ENCODE results near the gene ROBO1. TPM values are rescaled to one million over a fixed set of nuclear protein-coding genes. Genes with fewer than 3 reads are reported as not detected.

Gene ROBO1
- total RNA-seq, 6 experiments from 2014 or later = 1.1 to 7.2 (median 4.3) TPM

DNA sequence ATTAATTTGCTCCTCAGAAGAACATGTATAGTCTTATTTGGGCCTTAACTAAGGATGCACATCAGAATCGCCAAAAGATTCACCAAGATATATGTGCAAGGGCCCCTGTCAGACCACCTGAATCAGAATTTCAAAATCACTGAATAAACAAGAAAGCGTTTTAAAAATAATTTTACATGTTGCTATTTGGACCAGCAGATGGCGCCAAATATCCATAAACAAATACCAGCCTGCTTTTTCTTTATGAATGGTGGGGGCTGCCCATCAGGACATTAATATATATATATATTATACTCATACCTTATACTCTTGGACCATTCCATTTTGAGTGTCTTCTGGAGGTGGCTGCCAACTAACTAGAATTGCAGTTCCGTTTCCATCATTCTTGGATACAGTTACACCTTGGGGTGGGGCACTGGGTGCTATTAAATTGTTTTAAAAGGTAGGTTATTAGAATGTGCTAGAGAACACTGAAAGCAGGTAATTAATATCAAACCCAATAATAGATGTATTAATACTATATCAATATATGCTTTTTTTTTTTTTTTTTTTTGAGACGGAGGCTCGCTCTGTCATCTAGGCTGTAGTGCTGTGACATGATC is 1108.3 kb downstream of the ROBO1 start:
- intact Hi-C loops (cut with DNase I) = no loop called here
- Histone ChIP-seq H3K27me3 (no peaks in the 10 kb centered on the region), H3K4me1 (no peaks in the 10 kb centered on the region), H3K9me3 (peaks cover 0 to 3% (median 0%) of the 10 kb centered on the region in 4 donors), H3K27ac (no peak overlapping the region), H3K4me3 (no peak overlapping the region), H3K36me3 (no peaks in the 10 kb centered on the region)
- no peak for DNase-seq
- TF ChIP-seq POLR2A (IDR thresholded peaks at IDR 0.05) = no peak
- TF ChIP-seq, protein P1, sequence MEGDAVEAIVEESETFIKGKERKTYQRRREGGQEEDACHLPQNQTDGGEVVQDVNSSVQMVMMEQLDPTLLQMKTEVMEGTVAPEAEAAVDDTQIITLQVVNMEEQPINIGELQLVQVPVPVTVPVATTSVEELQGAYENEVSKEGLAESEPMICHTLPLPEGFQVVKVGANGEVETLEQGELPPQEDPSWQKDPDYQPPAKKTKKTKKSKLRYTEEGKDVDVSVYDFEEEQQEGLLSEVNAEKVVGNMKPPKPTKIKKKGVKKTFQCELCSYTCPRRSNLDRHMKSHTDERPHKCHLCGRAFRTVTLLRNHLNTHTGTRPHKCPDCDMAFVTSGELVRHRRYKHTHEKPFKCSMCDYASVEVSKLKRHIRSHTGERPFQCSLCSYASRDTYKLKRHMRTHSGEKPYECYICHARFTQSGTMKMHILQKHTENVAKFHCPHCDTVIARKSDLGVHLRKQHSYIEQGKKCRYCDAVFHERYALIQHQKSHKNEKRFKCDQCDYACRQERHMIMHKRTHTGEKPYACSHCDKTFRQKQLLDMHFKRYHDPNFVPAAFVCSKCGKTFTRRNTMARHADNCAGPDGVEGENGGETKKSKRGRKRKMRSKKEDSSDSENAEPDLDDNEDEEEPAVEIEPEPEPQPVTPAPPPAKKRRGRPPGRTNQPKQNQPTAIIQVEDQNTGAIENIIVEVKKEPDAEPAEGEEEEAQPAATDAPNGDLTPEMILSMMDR (IDR thresholded peaks at IDR 0.05) = peak; percentile 61 to 73 (median 72)
- ATAC-seq = peak in 3 of 4 donors; percentile 36 to 52 (median 36)
- WGBS (ENCODE audit: insufficient coverage, low coverage, low lambda C conversion rate, missing lambda C conversion rate) = 31% methylated on average over 5 of the region's 6 CpGs

DNA sequence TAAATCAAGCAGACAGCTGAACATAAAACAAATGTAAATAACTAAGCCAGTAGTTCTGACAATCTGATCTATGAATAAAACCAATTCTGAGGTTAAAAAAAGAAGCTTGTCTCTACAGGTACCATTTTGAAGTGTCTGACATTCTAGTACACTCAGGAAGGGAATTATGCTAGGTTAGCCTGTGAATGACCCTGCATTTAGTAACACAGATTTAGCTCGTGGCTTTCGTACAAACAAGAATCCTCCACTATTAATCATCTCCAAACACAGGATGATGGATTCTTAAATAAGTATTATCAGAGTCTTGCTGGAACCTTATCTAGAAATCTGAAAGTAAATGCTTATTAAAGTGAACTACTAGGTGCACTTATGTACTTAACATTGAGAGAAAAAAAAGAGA is 1120.1 kb downstream of the ROBO1 start:
- ATAC-seq = no peak
- intact Hi-C loops (cut with DNase I) = no loop called here

DNA sequence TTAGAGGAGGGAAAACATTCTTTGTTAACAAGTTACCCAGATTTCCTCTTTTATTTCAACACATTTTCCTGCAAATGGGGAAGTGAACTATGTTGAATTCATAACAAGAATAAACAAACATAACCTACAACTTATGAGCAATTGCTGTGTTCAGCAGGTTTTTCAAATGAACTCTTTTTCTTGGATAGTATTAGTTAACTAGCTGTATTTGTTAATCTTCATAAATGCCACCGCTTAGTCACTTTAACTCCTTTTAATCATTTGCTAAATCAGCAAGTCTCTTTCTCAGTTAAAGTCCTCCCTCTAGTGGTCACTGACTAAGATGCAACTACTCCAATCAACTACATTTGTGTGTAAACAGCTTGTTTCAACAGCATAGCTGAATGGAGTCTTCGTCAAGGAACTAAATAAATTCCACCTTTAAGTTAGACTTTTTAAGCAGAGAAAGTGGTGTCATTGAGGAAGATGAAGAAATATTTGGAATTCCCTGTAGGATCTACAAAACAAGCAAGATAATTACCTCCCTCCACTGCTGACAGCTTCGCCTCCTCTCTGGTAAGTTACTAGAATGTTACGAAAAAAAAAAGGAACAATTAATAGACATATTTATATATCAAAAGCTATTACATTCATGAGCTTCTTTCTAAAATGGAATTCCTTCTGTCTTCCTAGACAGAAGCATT is 1122.0 kb downstream of the ROBO1 start:
- intact Hi-C loops (cut with DNase I) = no loop called here
- peak; percentile 90 to 98 (median 96) for ATAC-seq

More for the DNA sequence above, 1120.1 kb downstream of the ROBO1 start:
- Histone ChIP-seq H3K9me3 (no peaks in the 10 kb centered on the region), H3K27ac (no peak overlapping the region), H3K36me3 (no peaks in the 10 kb centered on the region), H3K4me3 (no peak overlapping the region), H3K27me3 (no peaks in the 10 kb centered on the region), H3K4me1 (no peaks in the 10 kb centered on the region)
- TF ChIP-seq, protein P1 (IDR thresholded peaks at IDR 0.05) = no peak
- TF ChIP-seq POLR2A (IDR thresholded peaks at IDR 0.05) = no peak
- 24% methylated on average over 2 of the region's 2 CpGs for WGBS (ENCODE audit: insufficient coverage, low coverage, low lambda C conversion rate, missing lambda C conversion rate)
- DNase-seq = no peak

DNA sequence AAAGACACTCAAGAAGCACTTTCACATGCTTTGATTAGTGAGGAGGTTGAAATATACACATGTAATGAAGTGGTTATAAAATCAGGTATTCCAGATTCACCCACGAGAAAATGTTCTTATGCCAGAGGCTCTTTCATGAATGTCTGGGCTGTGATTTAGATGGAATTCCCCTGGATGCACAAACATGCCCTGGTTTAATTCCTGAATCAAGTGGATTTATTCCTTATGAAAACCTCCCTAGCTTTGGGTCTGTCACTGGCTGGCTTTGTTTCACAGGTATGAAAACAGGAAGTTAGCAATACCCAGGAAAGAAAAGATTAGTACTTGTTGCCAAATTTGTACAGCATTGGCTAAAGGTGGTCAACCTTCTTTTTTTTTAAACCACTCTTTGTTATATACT is 1123.0 kb downstream of the ROBO1 start:
- Histone ChIP-seq H3K27ac (no peak overlapping the region), H3K9me3 (no peaks in the 10 kb centered on the region), H3K4me1 (no peaks in the 10 kb centered on the region), H3K27me3 (no peaks in the 10 kb centered on the region), H3K4me3 (no peak overlapping the region), H3K36me3 (no peaks in the 10 kb centered on the region)
- TF ChIP-seq, protein P1 (IDR thresholded peaks at IDR 0.05) = no peak
- TF ChIP-seq POLR2A (IDR thresholded peaks at IDR 0.05) = no peak
- ATAC-seq (peak in 1 of 4 donors; percentile 18), DNase-seq (no peak)
- intact Hi-C loops (cut with DNase I) = no loop called here
- WGBS (ENCODE audit: insufficient coverage, low coverage, low lambda C conversion rate, missing lambda C conversion rate) = 38% methylated on average over 1 of the region's 1 CpG

More for the DNA sequence above, 1122.0 kb downstream of the ROBO1 start:
- no peaks in the 10 kb centered on the region for H3K4me1 ChIP-seq
- 49% methylated on average over 4 of the region's 4 CpGs for WGBS (ENCODE audit: insufficient coverage, low coverage, low lambda C conversion rate, missing lambda C conversion rate)
- TF ChIP-seq POLR2A (IDR thresholded peaks at IDR 0.05) = no peak
- TF ChIP-seq, protein P1 (IDR thresholded peaks at IDR 0.05) = peak; percentile 82 to 91 (median 86)
- DNase-seq = no peak
- no peaks in the 10 kb centered on the region for H3K36me3 ChIP-seq
- H3K27me3 ChIP-seq = no peaks in the 10 kb centered on the region
- H3K4me3 ChIP-seq = no peak overlapping the region
- no peaks in the 10 kb centered on the region for H3K9me3 ChIP-seq
- H3K27ac ChIP-seq = no peak overlapping the region

All from right lobe of liver (tissue), 6 donors.